GM21529 (cell line): ENCODE measurements around the gene FYTTD1.

Source experiments
- ATAC-seq: cut with Tn5 transposase; IDR thresholded peaks from one replicate; pipeline ENCODE4 v1.9.1; 2021; ENCODE audit not compliant: unreplicated experiment

FYTTD1 gene

DNA sequence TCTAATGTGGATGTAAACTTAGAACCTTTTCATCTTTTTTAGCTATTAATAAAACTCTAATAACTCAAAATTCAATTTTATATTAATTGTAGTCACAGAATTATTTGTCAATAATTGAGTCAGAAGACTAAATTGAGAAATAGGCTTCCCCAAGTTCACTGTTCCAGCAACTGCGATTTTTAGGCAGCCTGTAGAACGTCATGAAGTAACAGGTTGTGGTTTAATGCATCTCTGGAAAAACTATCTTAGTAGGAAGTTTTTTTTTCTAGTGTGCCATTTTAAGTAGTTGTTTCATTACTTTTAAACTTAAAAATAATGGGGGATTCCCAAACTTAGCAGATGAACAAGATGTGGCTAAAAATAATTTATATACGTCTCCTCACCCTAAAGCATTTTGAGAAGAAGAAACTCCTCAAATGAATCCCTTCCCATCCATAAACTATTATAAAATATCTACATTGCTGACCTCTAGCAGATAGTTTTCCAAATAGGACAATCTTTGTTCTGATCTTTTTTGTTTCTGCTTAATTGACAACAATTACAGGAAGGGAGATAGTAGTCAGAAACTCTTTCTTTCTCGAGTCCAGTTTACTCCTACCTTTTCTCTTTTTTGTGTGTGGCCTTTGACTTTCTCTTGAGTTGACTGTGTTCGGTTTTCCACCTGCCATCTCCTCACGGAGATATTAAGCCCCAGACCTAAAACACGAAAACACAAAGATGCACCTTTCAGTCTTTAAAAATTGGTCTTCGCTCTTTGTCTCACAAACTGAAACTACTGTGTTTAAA is 84.4 kb downstream of the FYTTD1 start:
- peak; percentile 80 for ATAC-seq

- no peak for ATAC-seq
Measured at GRCh38 chr3:197835509-197835908, 85.8 kb downstream of the FYTTD1 start.

DNA sequence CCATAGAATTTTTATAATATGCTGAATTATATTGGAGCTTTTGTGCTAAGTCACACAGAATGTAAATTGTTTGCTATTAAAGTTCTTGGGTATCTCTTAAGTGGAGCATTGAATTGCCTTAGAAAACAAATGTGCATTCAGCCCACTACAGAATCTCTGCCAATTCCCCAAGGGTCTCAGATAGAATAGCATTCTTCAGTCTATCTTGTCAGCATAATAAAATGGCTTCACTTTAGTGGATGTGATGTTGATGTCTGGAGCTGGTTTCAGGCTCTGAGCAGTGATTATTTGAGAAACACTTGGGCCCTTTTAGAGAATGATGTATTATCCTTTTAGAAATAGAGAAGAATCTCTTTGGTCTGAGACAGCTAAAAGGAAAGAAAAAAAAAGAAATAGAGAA is 86.6 kb downstream of the FYTTD1 start:
- no peak for ATAC-seq
